ENCODE measurements around the gene DCAF11. TPM values are rescaled to one million over a fixed set of nuclear protein-coding genes. Genes with fewer than 3 reads are reported as not detected.

DCAF11 gene
- total RNA-seq, 1 donor from 2014 or later, result 26.9 TPM

GRCh38 chr14:24096545-24097181, 17.9 kb upstream of the DCAF11 start:
- no peak overlapping the region for H2AFZ ChIP-seq (ENCODE audit: low read depth, low read length)
- H3K9me3 Mint-ChIP-seq (ENCODE audit: unreplicated experiment), result no peaks in the 10 kb centered on the region
- no peaks in the 10 kb centered on the region for H3K36me3 ChIP-seq (ENCODE audit: insufficient read depth, low read length)
- H3K36me3 Mint-ChIP-seq (ENCODE audit: low read depth, unreplicated experiment), result peaks cover 24% of the 10 kb centered on the region
- DNase-seq (ENCODE audit: low read depth) (no peak), FAIRE-seq (no peak)
- no peaks in the 10 kb centered on the region for H3K9me3 ChIP-seq (ENCODE audit: insufficient read depth, low read depth, low read length)
- no peak overlapping the region for H3K4me2 ChIP-seq (ENCODE audit: low read length)
- H3K27ac ChIP-seq (ENCODE audit: low read depth, low read length), result no peak overlapping the region
- no peaks in the 10 kb centered on the region for H3K27me3 ChIP-seq (ENCODE audit: insufficient read depth, low read length)
- H3K4me3 ChIP-seq (ENCODE audit: insufficient read depth, low read depth, low read length), result no peak overlapping the region
- H3K4me1 ChIP-seq (ENCODE audit: insufficient read depth, low read length), result peaks cover 6% of the 10 kb centered on the region
- H3K9ac ChIP-seq (ENCODE audit: low read length), result no peak overlapping the region
- H4K20me1 ChIP-seq (ENCODE audit: insufficient read depth, low read length), result no peaks in the 10 kb centered on the region
- H3K4me1 Mint-ChIP-seq (ENCODE audit: low read depth, unreplicated experiment), result peaks cover 15% of the 10 kb centered on the region
- H3K79me2 ChIP-seq (ENCODE audit: insufficient read depth, low read length), result no peaks in the 10 kb centered on the region
- peak overlapping the region; percentile 69 for H3K4me3 Mint-ChIP-seq (ENCODE audit: unreplicated experiment)
- H3K27ac Mint-ChIP-seq (ENCODE audit: unreplicated experiment), result peak overlapping the region; percentile 19
- TF ChIP-seq EZH2 (IDR thresholded peaks at IDR 0.05; ENCODE audit: insufficient read depth, low read length), result no peak
- TF ChIP-seq CTCF (IDR thresholded peaks at IDR 0.05; ENCODE audit: insufficient read depth, low read depth, low read length), result no peak
- peaks cover 4% of the 10 kb centered on the region for H3K27me3 Mint-ChIP-seq (ENCODE audit: low read depth, unreplicated experiment)

GRCh38 chr14:24098229-24098926, 16.2 kb upstream of the DCAF11 start:
- Mint-ChIP-seq H3K36me3 (ENCODE audit: low read depth, unreplicated experiment) (peaks cover 34% of the 10 kb centered on the region), H3K27ac (ENCODE audit: unreplicated experiment) (no peak overlapping the region), H3K27me3 (ENCODE audit: low read depth, unreplicated experiment) (no peaks in the 10 kb centered on the region), H3K4me1 (ENCODE audit: low read depth, unreplicated experiment) (peaks cover 10% of the 10 kb centered on the region), H3K4me3 (ENCODE audit: unreplicated experiment) (no peak overlapping the region), H3K9me3 (ENCODE audit: unreplicated experiment) (no peaks in the 10 kb centered on the region)
- FAIRE-seq (no peak), DNase-seq (ENCODE audit: low read depth) (no peak)
- H3K9me3 ChIP-seq (ENCODE audit: insufficient read depth, low read depth, low read length), result no peaks in the 10 kb centered on the region
- H3K4me1 ChIP-seq (ENCODE audit: insufficient read depth, low read length), result peaks cover 6% of the 10 kb centered on the region
- H3K4me3 ChIP-seq (ENCODE audit: insufficient read depth, low read depth, low read length), result no peak overlapping the region
- no peaks in the 10 kb centered on the region for H3K79me2 ChIP-seq (ENCODE audit: insufficient read depth, low read length)
- H4K20me1 ChIP-seq (ENCODE audit: insufficient read depth, low read length), result no peaks in the 10 kb centered on the region
- no peak for TF ChIP-seq CTCF (IDR thresholded peaks at IDR 0.05; ENCODE audit: insufficient read depth, low read depth, low read length)
- TF ChIP-seq EZH2 (IDR thresholded peaks at IDR 0.05; ENCODE audit: insufficient read depth, low read length), result no peak
- no peaks in the 10 kb centered on the region for H3K27me3 ChIP-seq (ENCODE audit: insufficient read depth, low read length)
- no peak overlapping the region for H3K27ac ChIP-seq (ENCODE audit: low read depth, low read length)
- H2AFZ ChIP-seq (ENCODE audit: low read depth, low read length), result no peak overlapping the region
- no peak overlapping the region for H3K9ac ChIP-seq (ENCODE audit: low read length)
- H3K36me3 ChIP-seq (ENCODE audit: insufficient read depth, low read length), result no peaks in the 10 kb centered on the region
- no peak overlapping the region for H3K4me2 ChIP-seq (ENCODE audit: low read length)

All from astrocyte (in vitro differentiated cells and primary cell).